ENCODE data around the gene NOL8.

The NOL8 gene

GRCh38 chr9:92312887-92313623 is 12.1 kb downstream of the NOL8 start:
- H3K4me3 ChIP-seq (ENCODE audit: low read depth, low read length): no peak overlapping the region
- TF ChIP-seq, protein P1, sequence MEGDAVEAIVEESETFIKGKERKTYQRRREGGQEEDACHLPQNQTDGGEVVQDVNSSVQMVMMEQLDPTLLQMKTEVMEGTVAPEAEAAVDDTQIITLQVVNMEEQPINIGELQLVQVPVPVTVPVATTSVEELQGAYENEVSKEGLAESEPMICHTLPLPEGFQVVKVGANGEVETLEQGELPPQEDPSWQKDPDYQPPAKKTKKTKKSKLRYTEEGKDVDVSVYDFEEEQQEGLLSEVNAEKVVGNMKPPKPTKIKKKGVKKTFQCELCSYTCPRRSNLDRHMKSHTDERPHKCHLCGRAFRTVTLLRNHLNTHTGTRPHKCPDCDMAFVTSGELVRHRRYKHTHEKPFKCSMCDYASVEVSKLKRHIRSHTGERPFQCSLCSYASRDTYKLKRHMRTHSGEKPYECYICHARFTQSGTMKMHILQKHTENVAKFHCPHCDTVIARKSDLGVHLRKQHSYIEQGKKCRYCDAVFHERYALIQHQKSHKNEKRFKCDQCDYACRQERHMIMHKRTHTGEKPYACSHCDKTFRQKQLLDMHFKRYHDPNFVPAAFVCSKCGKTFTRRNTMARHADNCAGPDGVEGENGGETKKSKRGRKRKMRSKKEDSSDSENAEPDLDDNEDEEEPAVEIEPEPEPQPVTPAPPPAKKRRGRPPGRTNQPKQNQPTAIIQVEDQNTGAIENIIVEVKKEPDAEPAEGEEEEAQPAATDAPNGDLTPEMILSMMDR (IDR thresholded peaks at IDR 0.05; ENCODE audit: low read depth, low read length): no peak

- H3K4me3 ChIP-seq (ENCODE audit: low read depth, low read length): no peak overlapping the region
- TF ChIP-seq, protein P1 (IDR thresholded peaks at IDR 0.05; ENCODE audit: low read depth, low read length): no peak
These were observed 14.6 kb downstream of the NOL8 start for GRCh38 chr9:92310562-92310961.

GRCh38 chr9:92308893-92309292 is 16.3 kb downstream of the NOL8 start:
- H3K4me3 ChIP-seq (ENCODE audit: low read depth, low read length): no peak overlapping the region
- TF ChIP-seq, protein P1 (IDR thresholded peaks at IDR 0.05; ENCODE audit: low read depth, low read length): no peak

- TF ChIP-seq, protein P1 (IDR thresholded peaks at IDR 0.05; ENCODE audit: low read depth, low read length): no peak
- no peak overlapping the region for H3K4me3 ChIP-seq (ENCODE audit: low read depth, low read length)
These were observed 24.2 kb downstream of the NOL8 start for GRCh38 chr9:92300936-92301335.

GRCh38 chr9:92299116-92299515 is 26.0 kb downstream of the NOL8 start:
- no peak overlapping the region for H3K4me3 ChIP-seq (ENCODE audit: low read depth, low read length)
- TF ChIP-seq, protein P1 (IDR thresholded peaks at IDR 0.05; ENCODE audit: low read depth, low read length): no peak

- no peak overlapping the region for H3K4me3 ChIP-seq (ENCODE audit: low read depth, low read length)
- TF ChIP-seq, protein P1 (IDR thresholded peaks at IDR 0.05; ENCODE audit: low read depth, low read length): no peak
These were observed 27.1 kb downstream of the NOL8 start for GRCh38 chr9:92298036-92298435.

DNA sequence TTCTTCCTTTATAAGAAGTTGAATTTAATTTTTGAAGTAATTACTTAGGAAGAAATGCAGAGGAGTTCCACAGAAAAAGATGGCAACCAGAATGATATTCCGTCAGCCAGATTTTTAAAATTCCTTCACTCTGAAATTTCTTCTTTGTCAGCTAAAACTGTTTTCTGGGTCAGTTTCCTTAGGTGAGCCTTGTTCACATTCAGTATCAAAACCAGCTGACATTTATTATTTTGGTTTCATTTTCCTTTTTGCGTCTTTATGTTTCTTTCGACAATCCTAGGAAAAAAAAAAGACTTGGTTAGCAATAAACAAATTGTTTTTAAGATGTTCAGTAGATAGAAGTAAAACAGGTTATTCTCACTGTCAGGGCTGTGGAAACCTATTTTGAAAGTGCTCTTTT is 27.5 kb downstream of the NOL8 start:
- no peak overlapping the region for H3K4me3 ChIP-seq (ENCODE audit: low read depth, low read length)
- TF ChIP-seq, protein P1 (IDR thresholded peaks at IDR 0.05; ENCODE audit: low read depth, low read length): no peak
